NCI-H2196 treated with DMSO at 0.1 percent for 48 hours (cell line): ENCODE data around the gene FPR1.
A peak's percentile ranks its signal among the peaks of the same experiment; 100 is the strongest.
"Not testable (repeated sequence)": the region's sequence is repeated elsewhere in the genome, so short reads cannot be mapped to it uniquely, and the experiment has no call there.

ENCODE experiments used
- DNase-seq: peaks from one replicate; lab custom pipeline; 2025; ENCODE audit not compliant: unreplicated experiment; lab: John Stamatoyannopoulos, UW

FPR1 gene

DNA sequence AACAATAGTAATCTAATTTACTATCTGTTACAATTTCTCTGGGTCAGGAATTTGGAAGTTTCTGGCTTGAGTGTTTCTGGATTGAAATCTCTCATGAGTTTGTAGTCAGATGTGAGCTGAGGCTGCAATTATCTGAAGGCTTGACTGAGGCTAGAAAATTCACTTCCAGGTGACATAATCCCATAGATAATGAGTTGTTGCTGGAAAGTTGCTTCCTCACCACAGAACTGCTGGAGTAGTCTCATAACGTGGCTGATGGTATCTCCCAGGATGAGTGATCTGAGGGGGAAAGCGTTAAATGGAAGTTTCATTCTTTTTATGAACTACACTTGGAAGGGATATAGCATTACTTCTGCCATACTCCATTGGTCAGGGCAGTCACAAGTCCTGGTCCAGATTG lies 28.0 kb upstream of the FPR1 start:
- DNase-seq = no peak

DNA sequence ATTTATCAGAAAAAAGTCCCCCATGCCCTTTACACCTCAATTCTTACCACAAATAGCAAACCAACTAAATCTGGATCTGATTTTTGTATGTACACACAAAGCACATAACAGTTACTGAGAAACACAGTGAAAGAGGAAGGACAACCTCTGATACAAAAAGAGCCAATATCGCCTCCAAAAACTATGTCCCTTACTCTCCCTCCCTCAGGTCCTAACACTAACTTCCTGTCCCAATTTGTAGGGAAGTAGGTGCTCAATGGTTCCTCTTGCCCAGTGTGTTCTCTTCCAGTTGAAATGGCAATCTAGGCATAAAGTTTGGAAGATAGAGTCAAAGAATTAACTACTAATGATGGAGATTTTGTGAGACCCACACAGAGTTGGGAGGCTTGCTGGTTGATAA lies 27.5 kb upstream of the FPR1 start:
- no peak for DNase-seq

DNA sequence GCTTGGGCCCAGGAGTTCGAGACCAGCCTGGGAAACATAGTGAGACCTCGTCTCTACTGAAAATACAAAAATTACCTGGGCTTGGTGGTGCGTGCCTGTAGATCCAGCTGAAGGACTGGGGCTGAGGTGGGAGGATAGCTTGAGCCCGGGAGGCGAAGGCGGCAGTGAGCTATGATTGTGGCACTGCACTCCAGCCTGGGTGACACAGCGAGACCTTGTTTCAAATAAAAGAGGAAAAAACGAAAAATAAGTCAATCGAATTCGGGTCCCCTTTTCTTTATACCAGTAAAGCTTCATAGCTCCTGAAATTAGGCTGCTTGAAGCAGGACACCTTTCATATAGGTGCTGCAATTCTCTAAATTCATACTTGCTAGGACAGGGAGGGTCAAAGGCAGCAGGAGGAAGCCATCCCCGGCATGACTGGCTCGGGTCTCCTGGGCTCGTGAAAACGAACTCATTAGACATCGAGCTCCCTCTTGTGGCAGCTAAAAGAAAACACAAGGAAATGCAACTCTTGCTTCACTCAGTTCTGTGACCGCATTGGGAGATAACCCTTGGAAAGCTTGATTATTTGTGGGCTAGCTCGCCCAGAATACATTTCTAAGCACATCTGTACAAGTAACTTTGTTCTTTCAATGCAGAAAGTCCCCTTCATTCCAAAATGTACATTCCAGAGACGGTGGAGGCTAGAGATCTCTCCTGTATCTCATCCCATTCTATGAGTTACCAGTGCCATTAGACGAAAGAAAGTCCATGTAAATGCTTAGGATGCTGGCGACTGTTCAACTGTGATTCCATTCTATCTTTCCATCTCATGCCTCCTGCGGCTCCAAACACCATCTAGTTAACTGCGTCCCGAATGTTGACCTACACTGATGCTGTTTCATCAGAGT lies 26.1 kb upstream of the FPR1 start:
- peak; percentile 63 for DNase-seq

DNA sequence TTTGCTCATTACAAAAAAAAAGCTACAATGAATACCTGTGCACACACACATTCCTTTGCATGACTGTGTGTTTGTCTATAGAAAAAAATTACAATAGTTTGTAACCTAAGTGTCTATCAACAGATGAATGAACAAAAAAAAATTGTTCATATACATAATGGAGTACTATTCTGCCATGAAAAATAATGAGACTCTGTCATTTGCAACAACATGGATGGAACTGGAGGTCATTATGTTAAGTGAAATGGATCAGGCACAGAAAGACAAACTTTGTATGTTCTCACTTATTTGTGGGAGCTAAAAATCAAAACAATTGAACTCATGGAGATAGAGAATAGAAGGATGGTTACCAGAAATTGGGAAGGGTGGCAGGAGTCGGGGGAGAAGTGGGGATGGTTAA lies 24.9 kb upstream of the FPR1 start:
- not testable (repeated sequence) for DNase-seq

DNA sequence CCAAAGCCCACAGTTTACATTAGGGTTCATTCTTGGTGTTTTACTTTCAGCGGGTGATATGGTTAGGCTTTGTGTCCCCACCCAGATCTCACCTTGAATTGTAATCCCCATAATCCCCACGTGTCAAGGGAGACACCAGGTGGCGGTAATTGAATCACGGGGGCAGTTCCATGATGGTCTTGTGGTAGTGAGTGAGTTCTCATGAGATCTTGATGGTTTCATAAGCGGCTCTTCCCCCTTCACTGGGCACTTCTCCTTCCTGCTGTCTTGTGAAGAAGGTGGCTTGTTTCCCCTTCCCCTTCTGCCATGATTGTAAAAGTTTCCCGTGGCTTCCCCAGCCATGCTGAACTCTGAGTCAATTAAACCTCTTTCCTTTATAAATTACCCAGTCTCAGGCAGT lies 21.3 kb upstream of the FPR1 start:
- DNase-seq = no peak

DNA sequence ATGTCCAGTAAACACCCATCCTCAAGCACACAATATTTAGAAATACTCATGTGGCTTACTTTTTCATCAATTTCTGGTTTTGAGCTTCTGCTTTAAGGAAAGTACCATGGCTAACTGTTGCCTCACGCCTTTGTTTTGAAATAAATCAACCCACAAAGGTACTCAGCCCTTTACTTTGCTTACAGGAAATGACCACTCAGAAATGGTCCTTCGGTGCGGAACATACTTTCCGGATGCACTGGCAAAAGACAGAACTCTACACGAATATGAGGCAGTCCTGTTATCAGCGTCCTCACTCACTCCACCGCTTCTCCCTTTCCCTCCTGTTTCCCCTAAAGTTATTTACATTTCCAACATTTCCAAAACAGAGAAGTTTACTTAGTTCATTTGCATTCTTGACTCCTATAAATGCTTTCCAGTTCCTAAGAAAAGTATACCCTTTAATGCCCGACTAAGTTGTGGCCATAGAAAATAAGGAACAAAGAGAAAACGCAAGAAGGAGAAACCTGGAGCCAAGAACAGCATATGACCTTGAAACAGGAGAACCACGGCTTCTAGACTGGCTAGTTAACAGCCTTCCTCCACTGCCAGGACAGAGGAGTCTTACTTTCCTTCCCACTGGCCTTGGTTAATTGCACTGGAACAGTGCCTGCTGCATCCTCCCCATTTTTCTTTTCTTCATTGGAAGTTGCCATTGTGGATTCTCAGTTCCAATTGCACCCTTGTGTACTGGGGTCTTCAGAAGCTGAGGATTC lies 19.9 kb upstream of the FPR1 start:
- DNase-seq = no peak

DNA sequence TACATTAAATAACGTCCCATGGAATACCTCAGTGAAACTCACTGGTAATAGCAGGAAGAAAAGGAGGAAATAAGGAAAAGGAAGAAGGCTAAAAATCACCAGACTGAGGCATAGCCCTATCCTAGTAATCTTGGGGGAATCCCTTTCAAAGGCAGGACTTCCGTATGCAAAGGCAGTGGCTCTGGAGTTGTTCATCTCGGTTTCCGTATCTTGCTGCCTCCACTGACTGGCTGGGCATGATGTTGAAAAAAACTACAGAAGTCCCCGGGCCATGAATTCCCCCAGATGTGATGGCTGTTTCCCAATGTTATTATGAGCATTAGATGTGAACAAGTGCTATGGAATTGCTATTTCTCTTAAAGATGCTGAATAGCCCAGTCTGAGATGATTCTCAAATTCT lies 14.8 kb upstream of the FPR1 start:
- no peak for DNase-seq

DNA sequence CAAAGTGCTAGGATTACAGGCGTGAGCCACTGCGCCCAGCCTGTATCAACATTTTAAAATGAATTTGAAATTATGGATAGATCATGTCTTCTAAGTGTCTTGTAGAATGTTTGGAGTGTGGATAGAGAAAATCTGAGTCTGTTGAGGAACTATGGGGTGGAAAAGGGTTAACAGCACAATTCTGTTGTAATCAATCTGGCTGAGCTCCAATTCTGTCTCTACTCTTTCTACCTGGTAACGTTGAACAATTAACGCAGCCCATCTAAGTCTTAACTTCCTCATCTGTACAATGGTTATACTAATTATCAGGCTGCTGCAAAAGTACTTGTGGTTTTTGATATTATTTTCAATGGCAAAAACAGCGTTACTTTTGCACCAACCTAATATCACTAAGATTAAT lies 13.4 kb upstream of the FPR1 start:
- no peak for DNase-seq

DNA sequence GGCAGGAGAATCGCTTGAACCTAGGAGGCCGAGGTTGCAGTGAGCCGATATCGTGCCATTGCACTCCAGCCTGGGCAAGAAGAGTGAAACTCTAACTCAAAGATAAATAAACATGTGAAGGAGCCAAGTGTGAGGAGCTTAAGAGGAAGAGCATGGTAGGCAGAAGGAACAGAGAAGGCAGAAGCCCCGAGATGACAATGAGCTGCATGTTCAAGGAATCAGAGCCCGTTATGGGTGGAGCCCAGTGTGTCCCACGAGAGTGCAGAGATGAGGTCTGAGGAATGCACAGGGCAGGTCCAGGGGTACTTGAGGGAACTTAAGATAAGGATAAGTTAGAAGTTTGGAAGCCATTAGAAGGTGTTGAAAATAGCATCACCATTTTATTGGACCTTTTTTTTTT lies 10.0 kb upstream of the FPR1 start:
- no peak for DNase-seq

DNA sequence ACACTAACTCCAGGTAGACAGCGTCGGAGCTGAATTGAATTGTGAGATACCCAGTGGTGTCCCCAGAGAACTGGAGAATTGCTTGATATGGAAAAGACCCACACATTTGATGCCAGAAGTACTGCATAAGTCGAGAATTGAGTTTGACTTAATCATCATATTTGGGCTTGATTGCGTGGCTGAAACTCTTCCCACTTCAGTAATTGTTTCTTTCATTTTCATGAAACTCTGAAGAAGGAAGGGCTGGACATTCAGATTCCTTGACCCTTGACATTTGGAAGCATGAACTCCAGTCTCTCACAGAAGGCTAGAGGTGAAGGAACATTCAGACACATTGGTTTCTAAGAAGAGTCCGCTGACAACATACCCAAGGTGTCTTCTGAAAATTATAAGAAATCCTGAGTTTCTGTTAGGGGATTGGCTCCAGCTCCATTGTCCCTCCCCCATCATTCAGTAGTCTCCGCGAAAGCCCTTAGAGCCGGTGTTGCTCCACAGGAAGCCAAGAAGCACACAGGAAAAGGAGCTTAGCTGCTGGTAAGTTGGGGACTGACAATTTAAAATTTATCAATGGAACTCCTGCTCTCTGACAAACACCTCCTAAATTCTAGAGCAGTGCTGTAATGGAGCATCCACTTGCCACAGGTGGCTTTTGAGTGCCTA lies 9.1 kb upstream of the FPR1 start, which contains the start of gene FPR2:
Gene FPR2, plus strand, starts transcription at position 484 of the 660 bp plus-strand sequence. CDS start 7,479 bp downstream, outside the sequence.
- no peak for DNase-seq

DNA sequence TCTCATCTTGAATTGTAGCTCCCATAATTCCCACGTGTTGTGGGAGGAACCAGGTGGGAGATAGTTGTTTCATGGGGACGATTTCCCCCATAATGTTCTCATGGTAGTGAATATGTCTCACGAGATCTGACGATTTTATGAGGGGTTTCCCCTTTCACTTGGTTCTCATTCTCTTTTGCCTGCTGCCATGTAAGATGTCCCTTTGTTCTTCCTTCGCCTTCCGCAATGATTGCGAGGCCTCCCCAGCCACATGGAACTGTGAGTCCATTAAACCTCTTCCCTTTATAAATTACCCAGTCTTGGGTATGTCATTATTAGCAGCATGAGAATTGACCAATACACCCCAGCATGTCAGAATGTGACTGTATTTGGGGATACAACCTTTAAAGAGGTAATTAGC lies 3.9 kb upstream of the FPR1 start:
- no peak for DNase-seq

DNA sequence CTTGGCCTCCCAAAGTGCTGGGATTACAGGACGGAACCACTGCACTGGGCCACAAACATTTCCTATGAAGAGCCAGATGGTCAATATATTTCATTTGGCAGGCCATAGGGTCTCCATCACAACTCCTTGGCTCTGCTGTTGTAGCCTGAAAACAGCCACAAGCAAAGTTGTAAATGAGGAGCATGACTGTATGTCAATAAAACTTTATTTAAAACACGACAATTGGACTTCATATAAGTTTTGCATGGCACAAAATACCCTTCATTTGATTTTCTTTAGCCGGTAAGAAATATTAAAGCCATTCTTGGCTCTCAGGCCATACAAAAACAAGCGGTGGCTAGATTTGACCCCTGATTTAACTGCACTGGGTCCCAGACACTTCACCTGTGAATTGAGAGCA lies 3.1 kb upstream of the FPR1 start:
- no peak for DNase-seq

DNA sequence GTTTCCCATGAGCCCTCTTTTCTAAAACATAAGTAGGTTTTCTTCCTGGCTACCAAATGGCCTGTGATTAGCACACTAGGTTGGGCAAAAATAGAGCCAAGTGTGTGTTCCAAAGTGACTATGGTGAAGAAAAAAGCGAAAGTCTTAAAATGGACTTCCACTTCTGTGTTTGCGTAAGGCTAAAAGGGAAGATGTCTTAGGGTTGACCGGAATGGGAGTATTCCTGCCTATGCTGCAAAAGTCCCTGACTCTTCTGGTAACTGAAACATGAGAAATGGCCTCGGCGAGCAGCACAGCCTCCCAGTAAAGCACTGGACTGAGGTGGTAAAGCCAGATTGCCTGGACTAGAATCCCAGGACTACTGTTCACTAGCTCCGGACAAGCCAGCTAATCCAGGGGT lies 2.4 kb upstream of the FPR1 start:
- DNase-seq = no peak

DNA sequence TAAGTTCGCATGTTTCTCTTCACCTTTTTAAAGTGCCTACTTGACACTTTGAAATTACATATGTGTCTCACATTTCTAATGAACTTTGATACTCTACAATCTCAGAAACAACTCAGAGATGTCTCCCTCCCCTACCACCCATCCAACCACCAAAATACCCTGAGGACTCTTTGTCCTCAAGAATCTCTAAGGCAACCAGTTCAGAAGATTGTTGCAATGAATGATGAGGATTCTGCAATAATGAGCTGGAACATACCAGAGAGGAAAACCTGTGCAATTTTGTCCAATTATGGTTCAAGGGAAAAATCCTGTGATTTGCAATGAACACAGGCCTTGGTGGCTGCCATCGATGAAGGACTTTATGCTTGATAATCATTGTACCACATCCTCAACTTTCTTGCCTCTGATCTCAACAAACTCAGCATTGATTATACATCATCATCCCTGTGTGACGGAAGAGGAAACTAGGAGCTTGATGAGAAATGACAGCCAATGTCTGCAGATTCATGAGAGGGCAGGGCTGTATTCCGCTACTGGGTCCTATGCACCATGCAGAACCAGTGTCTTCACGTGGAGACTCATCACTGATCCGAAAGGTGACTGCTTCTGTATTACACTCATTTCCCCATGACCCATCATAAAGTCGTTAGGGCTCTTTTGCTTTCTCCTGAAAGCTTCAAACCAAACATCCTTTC lies 1.1 kb downstream of the FPR1 start:
- no peak for DNase-seq

DNA sequence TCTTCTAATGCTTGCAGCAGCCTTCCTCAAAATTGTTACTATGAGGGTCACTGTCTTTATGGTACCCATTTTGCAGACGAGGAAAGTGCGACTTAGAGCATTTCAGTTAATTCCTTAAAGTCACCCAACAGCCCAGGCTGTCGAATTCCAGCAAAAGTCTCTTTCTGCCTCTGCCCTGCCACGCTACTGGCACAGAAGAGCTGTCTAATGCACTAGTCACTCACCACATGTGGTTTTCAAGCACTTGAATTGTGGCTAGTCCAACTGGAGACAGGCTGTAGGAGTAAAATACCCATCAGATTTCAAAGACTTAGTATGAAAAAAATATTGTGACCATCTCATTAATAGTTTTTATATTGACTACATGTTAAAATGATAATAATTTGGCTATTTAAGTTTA lies 1.7 kb downstream of the FPR1 start:
- no peak for DNase-seq

DNA sequence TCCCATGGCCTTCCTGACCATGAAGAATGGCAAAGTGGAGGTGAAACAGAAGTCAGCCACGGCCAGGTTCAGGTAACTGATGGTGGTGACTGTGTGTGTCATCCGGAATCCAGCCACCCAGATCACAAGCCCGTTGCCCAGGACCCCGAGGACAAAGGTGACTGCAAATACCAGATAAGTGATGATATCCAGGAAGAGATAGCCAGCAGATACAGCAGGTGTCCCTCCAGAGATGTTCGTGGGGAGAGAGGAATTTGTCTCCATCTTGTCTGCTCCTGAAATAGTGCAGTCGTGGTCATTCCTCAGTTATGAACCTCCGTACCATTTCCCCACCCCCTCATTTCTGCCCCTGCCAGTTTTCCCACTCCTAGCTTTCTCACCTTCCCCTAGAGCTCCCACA lies 4.9 kb downstream of the FPR1 start:
- DNase-seq = no peak

DNA sequence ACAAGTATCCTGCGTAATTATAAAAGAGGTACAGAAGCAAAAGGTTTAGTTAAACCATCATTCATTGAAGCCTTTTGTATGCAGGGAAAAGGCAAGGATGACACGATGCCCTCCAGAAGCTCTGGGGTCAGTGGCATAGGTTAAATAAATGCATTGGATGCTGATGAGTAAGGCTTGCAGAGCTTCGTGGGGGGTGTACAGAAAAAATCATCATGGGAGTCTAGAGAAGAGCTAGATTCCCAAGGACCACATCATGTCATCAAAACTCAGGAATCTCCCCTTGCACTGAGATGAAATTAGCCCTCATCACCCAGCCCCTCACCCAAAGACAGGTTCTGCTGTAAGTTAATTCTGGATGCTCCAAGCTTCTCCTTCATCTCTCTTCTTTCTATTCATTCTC lies 8.3 kb downstream of the FPR1 start:
- DNase-seq = no peak

DNA sequence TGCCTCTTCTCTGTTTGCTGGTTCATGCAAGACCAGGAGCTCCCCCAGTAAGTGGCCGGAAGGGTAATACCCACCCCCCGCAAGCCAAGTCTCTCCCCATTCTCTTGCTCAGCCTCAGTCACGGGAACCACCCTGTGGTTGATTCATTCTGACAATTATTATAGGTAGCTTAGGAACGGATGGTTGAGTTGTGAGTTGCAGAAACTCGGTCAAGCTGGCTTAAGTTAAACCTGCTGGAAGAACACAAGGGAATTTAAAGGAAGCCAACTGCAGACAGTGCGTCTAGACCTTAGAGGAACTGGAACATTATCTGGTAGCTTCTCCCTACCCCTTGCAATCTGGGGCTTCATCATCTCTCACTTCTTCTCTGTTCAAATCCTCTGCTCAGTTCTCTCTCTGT lies 8.9 kb downstream of the FPR1 start:
- DNase-seq = no peak

DNA sequence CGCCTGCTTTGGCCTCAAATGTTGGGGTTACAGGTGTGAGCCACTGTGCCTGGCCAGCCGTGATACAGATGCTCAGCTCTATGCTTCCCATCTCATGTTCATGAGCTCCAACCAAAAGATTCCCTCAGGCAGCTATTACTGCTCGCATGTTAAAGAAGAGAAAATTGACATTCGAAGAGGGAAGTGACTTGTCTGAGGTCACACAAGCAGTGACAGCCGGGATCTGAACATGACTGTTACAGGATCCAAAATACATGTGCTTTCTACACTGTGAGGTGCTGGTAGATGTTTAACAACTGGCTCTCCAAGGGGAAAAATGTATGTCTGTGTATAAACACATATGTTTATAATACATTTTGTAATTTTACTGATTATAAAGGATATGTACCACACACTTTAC lies 11.3 kb downstream of the FPR1 start:
- no peak for DNase-seq

DNA sequence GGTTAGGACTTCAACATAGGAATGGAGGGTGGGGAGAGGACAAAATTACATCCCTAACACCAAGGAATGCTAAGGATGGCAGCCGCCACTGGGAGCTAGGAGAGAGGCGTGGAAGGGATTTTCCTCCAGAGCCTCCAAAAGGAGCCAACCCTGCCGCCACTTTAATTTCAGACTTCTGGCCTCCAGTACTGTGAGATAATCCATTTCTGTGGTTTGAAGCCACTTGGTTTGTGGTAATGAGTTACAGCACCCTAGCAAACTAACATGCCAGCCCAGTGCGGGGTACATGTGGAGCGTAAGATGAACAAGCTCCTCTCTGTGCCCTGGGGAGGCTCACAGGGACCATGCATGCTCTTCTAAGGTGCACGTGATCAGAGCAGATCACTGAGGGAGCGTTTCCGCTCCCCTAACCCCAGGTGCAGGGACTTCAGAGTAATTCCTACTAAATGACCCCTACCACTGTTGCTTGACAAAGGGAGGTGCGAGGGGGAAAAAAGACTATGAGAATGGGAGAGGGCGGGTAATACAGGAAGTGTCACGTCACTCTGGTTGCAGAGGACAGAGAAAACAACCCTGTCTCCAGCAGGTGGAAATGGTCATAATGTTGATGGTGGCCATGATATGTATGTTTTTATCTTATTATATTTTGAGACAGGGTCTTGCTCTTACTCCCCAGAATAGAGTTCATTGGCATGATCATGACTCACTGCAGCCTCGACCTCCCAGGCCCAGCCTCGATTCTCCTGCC lies 12.0 kb downstream of the FPR1 start:
- no peak for DNase-seq

DNA sequence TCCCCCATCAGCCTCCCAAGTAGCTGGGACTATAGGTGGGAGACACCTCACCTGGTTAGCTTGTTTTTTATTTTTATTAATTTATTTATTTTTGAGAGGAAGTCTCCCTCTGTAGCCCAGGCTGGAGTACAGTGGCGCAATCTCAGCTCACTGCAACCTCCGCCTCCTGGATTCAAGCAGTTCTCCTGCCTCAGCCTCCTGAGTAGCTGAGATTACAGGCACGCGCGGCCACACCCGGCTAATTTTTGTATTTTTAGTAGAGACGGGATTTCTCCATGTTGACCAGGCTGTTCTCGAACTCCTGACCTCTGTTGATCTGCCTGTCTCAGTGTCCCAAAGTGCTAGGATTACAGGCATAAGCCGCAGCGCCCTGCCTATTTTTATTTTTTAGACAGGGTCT lies 13.2 kb downstream of the FPR1 start:
- not testable (repeated sequence) for DNase-seq
